Measurements from ENCODE around the gene BCKDHB. TPM values are rescaled to one million over a fixed set of nuclear protein-coding genes. Genes with fewer than 3 reads are reported as not detected.

The BCKDHB gene
- total RNA-seq, 4 donors from 2014 or later = 7.8 to 17.1 (median 11.1) TPM

- intact Hi-C loops (cut with DNase I; ENCODE audit: low total_unique reads) = no loop called here
- no peak for DNase-seq (ENCODE audit: low spot score in 2 of 2)
- no peak overlapping the region for H3K4me3 ChIP-seq (ENCODE audit: low read depth, poor library complexity, severe bottlenecking)
- 92 to 93% methylated on average over 5 of the region's 5 CpGs for WGBS, 2 donors
- TF ChIP-seq CTCF (IDR thresholded peaks at IDR 0.05) (no peak), POLR2A (IDR thresholded peaks at IDR 0.05) (no peak)
These were observed 20.3 kb downstream of the BCKDHB start for GRCh38 chr6:80126657-80127345.

GRCh38 chr6:80129485-80129884, 23.0 kb downstream of the BCKDHB start:
- intact Hi-C loops (cut with DNase I; ENCODE audit: low total_unique reads) = no loop called here
- 85 to 91% methylated on average over 3 of the region's 3 CpGs for WGBS, 2 donors
- DNase-seq (ENCODE audit: low spot score in 2 of 2) = no peak
- H3K4me3 ChIP-seq (ENCODE audit: low read depth, poor library complexity, severe bottlenecking) = no peak overlapping the region
- TF ChIP-seq POLR2A (IDR thresholded peaks at IDR 0.05) = no peak
- TF ChIP-seq CTCF (IDR thresholded peaks at IDR 0.05) = no peak

GRCh38 chr6:80133020-80133419, 26.5 kb downstream of the BCKDHB start:
- TF ChIP-seq POLR2A (IDR thresholded peaks at IDR 0.05) = no peak
- no peak for TF ChIP-seq CTCF (IDR thresholded peaks at IDR 0.05)
- peak in 1 of 2 donors; percentile 40 for DNase-seq (ENCODE audit: low spot score in 2 of 2)
- intact Hi-C loops (cut with DNase I; ENCODE audit: low total_unique reads) = no loop called here
- H3K4me3 ChIP-seq (ENCODE audit: low read depth, poor library complexity, severe bottlenecking) = no peak overlapping the region
- 55 to 58% methylated on average over 4 of the region's 4 CpGs for WGBS, 2 donors

- no peak for DNase-seq (ENCODE audit: low spot score in 2 of 2)
- WGBS, 2 donors = 87 to 92% methylated on average over 1 of the region's 1 CpG
- no peak overlapping the region for H3K4me3 ChIP-seq (ENCODE audit: low read depth, poor library complexity, severe bottlenecking)
- intact Hi-C loops (cut with DNase I; ENCODE audit: low total_unique reads) = no loop called here
- TF ChIP-seq CTCF (IDR thresholded peaks at IDR 0.05) = no peak
These were observed 27.6 kb downstream of the BCKDHB start for GRCh38 chr6:80134065-80134464.

- TF ChIP-seq CTCF (IDR thresholded peaks at IDR 0.05) (no peak), POLR2A (IDR thresholded peaks at IDR 0.05) (no peak)
- intact Hi-C loops (cut with DNase I; ENCODE audit: low total_unique reads) = no loop called here
- no peak overlapping the region for H3K4me3 ChIP-seq (ENCODE audit: low read depth, poor library complexity, severe bottlenecking)
- no peak for DNase-seq (ENCODE audit: low spot score in 2 of 2)
- 40 to 57% methylated on average over 1 of the region's 1 CpG for WGBS, 2 donors
These were observed 36.1 kb downstream of the BCKDHB start for GRCh38 chr6:80142586-80142985.

GRCh38 chr6:80143419-80143937, 37.0 kb downstream of the BCKDHB start:
- WGBS, 2 donors = 12 to 24% methylated on average over 3 of the region's 3 CpGs
- H3K4me3 ChIP-seq (ENCODE audit: low read depth, poor library complexity, severe bottlenecking) = no peak overlapping the region
- intact Hi-C loops (cut with DNase I; ENCODE audit: low total_unique reads) = no loop called here
- peak; percentile 47 to 84 for DNase-seq (ENCODE audit: low spot score in 2 of 2)
- TF ChIP-seq CTCF (IDR thresholded peaks at IDR 0.05) (no peak), POLR2A (IDR thresholded peaks at IDR 0.05) (no peak)

Data from lower leg skin (tissue), 4 donors.